HG03108 (cell line): Measurements from ENCODE around the gene C17orf114.

ENCODE experiments used
- ATAC-seq: cut with Tn5 transposase; IDR thresholded peaks from one replicate; pipeline ENCODE4 v1.9.1; 2021; ENCODE audit warnings: moderate library complexity; ENCODE audit not compliant: unreplicated experiment

C17orf114 gene

DNA sequence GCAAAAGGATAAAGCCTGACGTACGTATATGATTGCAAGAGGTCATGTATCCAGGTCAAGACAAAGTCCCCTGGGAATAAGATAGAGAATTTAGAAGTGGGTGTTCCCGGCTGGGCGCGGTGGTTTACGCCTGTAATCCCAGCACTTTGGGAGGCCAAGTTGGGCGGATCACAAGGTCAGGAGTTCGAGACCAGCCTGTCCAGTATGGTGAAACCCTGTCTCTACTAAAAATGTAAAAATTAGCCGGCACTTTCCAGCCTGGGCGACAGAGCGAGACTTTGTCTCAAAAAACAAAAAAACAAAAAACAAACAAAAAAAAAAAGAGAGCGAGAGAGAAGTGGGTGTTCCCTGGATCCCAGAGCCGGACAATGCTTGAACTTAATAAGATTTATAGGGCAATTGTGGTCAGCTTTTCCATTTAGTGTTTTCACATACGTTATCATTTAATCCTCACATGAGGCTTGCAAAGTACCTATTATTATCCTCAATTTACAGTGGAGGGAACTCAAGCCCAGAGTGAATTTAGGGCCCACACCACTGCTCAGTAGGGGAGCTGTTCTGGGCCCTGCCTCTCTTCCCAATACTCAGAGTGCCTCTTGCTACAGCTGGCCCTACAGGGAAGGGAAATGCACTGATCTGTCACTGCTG lies 13.8 kb downstream of the C17orf114 start:
- no peak for ATAC-seq

DNA sequence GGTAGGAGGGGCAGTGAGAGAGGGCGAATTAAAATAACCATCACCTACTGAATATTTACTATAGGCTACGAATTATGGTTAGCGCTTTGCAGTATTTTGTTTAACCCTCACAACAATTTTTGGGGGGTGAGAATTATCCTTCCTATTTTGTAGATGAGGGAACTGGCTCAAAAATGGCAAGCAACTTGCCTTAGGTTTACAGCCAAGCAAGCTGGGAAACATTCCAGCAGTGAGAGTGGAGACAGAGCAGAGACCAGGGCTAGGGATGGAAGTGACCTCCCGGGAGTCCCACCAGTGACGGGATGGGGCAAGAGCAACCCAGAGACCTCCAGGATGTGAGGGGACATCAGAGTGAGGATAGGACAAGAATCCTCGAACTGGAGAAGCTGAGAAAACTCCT lies 15.6 kb downstream of the C17orf114 start:
- ATAC-seq, result no peak

DNA sequence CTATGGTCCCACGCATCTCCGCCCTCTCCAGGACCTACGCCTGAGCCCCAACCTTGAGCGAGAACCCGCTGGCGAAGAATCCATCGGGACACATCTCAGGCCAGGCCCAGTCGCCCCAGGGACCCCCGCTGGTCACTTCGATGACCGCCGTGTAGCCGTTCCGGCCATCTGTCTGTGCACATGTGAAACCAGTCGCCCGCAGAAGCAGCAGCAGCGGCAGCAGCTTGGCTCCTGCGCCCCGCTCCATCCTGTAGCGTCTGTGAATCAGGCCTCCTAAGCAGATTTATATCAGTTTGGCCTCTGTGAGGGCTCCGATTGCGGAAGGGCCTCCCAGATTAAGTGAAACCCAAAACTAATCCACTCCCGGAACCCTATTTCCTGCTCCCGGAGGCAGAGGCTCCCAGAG lies 16.0 kb downstream of the C17orf114 start, which contains the start of gene VMO1:
Gene VMO1, minus strand, starts transcription at position 259 of the 406 bp plus-strand sequence. Its CDS starts 12 bp downstream, at position 247.
- ATAC-seq, result no peak

GRCh38 chr17:4785311-4786105 lies 16.6 kb downstream of the C17orf114 start:
- no peak for ATAC-seq

- ATAC-seq, result no peak
Observed at GRCh38 chr17:4782652-4783051, 19.5 kb downstream of the C17orf114 start.

DNA sequence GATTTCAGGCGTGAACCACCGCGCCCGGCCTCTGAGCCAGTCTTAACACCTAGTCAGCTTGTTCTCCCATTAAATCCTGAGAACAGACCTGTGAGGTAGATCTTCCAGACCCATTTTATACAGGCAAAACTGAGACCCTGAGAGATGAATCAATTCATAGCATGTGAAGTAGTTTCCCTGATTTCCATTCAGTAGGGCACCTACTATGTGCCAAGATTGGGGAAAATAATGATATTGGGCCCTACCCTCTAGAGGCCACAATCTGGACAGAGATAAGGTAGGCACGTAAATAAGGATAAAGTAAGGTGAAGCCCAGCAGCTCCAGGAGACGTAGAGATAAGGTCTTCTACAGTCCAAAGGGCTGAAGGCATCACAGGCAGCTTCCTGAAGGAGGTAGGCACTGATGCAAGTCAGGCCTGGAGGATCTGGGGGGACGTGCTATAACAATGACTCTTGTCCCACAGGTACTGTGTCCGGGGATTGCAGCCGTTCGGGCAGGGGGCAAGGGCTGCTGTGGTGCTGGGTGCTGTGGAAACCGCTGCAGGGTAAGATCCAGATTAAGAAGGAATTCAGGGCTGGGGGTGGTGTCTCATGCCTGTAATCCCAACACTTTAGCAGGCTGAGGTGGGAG lies 21.7 kb downstream of the C17orf114 start:
- ATAC-seq, result no peak

- ATAC-seq, result no peak
Observed at GRCh38 chr17:4777969-4778760, 24.0 kb downstream of the C17orf114 start.

GRCh38 chr17:4772235-4772613 lies 29.9 kb downstream of the C17orf114 start:
- no peak for ATAC-seq

- ATAC-seq, result no peak
Observed at GRCh38 chr17:4771519-4772234, 30.5 kb downstream of the C17orf114 start, which contains the start of gene TM4SF5. TSS of gene TM4SF5 (plus strand) at chr17:4771886. CDS start at chr17:4771923, 37 bp downstream.

- ATAC-seq, result no peak
Observed at GRCh38 chr17:4769628-4770027, 32.5 kb downstream of the C17orf114 start.

DNA sequence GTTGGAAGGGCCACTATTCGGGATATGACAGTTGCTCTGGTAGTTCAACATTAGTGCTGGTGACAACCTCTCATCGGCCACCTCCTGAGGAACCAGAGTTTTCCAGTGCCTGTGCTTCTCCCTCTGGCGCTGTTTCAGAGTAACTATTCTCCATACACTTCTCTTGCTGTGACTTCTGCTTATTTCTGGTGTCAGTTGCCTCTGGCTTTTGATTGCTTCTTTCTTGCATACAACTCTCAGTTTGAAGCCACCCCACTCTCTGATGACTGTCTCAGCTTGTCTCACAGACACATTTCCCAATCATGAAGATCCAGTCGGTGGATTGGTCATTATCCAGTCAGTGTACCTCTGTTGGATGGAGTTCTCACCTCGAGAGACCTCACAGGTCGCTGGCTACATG lies 33.8 kb downstream of the C17orf114 start:
- no peak for ATAC-seq

DNA sequence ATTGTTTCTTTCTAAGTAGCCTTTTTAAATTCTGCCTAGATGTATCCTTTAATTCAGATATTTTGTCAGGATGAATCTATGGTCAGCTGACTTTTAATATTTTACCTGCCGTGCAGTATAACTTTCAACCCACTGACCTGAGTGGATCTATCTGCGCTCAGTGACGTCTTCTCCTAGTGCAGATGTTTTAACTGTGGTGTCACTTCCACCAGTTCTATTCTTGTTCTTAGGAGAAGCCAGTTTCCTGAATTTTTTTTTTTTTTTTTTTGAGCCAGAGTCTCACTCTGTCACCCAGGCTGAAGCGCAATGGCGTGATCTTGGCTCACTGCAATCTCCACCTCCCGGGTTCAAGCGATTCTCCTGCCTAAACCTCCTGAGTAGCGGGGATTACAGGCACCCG lies 35.4 kb downstream of the C17orf114 start:
- no peak for ATAC-seq

DNA sequence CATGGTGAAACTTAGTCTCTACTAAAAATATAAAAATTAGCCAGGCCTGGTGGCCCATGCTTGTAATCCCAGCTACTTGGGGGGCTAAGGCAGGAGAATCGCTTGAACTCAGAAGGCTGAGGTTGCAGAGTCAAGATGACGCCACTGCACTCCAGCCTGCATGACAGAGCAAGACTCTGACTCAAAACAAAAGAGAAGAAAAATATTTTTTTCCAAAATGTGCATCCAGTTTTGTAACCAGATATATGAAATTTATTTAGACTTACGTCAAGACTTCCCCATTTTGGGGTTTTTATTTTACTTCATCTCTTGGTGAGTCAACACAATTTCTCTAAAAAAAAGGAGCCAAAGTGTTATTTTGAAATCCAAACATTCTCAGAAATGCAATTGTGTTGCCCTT lies 35.9 kb downstream of the C17orf114 start:
- no peak for ATAC-seq

GRCh38 chr17:4764595-4764994 lies 37.5 kb downstream of the C17orf114 start:
- no peak for ATAC-seq

- ATAC-seq, result no peak
Observed at GRCh38 chr17:4759776-4760236, 42.3 kb downstream of the C17orf114 start.

DNA sequence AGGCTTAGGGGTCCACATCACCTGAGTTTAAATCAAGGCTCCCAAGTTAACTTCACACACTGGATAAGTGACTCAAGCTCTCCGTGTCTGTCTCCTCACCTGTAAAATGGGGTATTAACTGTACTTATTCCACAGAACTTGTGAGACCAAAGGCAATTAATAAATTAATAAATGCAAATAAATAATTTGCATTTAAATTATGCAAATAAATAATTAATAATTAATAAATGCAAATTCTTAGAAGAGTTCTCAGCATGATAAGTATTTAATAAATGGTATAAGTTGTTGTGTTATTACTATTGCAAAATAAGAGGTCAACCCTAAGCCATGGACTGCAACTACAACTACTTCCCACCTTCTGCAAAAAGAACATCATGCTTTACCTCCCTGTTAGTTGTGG lies 48.7 kb downstream of the C17orf114 start:
- no peak for ATAC-seq

- no peak for ATAC-seq
Observed at GRCh38 chr17:4751932-4752331, 50.2 kb downstream of the C17orf114 start.
